ENCODE results near the gene NUSAP1. TPM values are rescaled to one million over a fixed set of nuclear protein-coding genes. Genes with fewer than 3 reads are reported as not detected.

Gene NUSAP1, protein sequence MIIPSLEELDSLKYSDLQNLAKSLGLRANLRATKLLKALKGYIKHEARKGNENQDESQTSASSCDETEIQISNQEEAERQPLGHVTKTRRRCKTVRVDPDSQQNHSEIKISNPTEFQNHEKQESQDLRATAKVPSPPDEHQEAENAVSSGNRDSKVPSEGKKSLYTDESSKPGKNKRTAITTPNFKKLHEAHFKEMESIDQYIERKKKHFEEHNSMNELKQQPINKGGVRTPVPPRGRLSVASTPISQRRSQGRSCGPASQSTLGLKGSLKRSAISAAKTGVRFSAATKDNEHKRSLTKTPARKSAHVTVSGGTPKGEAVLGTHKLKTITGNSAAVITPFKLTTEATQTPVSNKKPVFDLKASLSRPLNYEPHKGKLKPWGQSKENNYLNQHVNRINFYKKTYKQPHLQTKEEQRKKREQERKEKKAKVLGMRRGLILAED
- total RNA-seq: 60.8 and 86.1 TPM in 2 replicates

DNA sequence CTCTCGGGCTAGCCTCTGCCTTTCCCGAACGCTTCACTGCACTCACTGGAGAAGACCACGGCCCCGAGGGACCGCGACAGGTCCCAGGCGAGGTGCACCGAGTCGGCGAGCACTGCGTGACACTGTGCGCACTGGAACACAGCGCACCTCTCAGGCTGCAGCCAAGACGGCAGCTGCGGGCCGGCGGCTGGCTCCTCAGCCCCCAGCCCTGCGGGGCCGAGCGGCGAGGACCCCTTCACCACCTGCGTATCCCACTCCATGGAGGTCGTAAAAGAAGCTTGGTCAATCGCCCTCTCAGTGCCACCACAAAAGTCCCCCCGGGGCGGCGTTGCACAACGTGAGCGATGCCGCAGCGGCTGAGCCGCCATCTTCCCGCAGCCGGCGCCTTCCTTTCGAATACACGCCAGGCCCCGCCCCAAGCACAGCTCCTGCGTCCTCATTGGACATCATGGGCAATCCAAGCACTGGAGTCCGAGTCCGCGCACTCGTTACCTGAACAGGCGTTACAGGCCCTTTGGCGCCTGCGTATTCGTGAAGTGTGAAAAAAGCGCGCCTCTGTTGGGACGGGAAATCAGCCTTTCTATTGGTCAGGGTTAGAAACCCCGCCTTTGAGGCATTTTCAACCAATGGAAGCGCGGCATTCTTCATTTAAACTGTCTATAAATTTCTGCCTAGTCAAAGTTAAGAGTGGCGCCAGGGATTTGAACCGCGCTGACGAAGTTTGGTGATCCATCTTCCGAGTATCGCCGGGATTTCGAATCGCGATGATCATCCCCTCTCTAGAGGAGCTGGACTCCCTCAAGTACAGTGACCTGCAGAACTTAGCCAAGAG, at the start of gene NUSAP1, which contains the start of gene OIP5:
Gene NUSAP1, plus strand, starts transcription at position 688 of the 832 bp plus-strand sequence. Its CDS starts 77 bp downstream, at position 765.
Gene OIP5, minus strand, starts transcription at position 398 of the 832 bp plus-strand sequence. Its CDS starts 30 bp downstream, at position 368.

DNA sequence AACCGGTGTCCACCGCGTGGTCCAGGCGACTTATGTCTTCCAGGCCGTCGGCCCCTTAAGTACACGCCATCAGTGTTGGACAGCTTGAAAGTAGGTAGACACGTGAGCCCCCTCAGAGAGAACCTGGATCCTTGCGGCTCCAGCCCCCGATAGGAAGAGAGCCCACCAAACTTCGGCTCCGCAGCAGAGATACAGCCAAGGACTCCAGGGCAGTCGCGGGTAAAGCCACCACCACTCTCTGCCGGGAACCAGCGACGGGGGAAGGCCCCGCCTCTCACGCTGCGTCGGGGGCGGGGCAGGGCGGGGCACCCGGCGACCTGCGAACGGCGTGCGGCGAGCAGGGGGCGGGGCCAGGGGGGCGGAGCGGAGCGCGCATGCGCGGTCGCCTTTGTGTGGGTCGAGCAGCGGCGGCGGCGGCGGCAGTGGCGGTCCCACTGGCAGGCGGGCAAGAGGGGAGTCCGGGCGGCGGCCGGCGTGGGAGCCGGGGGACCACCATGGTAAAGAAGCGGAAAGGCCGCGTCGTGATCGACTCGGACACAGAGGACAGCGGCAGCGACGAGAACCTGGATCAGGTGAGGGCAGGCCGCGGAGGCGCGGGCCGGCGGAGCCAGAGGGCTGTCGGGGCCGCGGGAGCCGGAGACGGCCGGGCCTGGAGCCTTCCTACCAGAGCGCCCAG, 84.2 kb downstream of the NUSAP1 start, which contains the start of gene RTF1:
Gene RTF1, plus strand, starts transcription at position 354 of the 676 bp plus-strand sequence. Its CDS starts 21 bp downstream, at position 375.

Other genes with a start within 250 kb of the NUSAP1 start
- 12.7 and 18.3 TPM in 2 replicates for gene INO80, start 216.6 kb upstream of the NUSAP1 start, total RNA-seq
- gene EXD1, start 102.1 kb upstream of the NUSAP1 start, total RNA-seq: not detected in 2 replicates
- 145 and 162 TPM in 2 replicates for gene CHP1, start 101.6 kb upstream of the NUSAP1 start, total RNA-seq
- 15.2 and 23.1 TPM in 2 replicates for gene OIP5, start 290 bp upstream of the NUSAP1 start, total RNA-seq
- gene NDUFAF1, start 69.6 kb downstream of the NUSAP1 start, total RNA-seq: 36.3 and 40.4 TPM in 2 replicates
- 13.5 and 14.4 TPM in 2 replicates for gene RTF1, start 84.2 kb downstream of the NUSAP1 start, total RNA-seq
- 37.2 and 50.7 TPM in 2 replicates for gene ITPKA, start 161.0 kb downstream of the NUSAP1 start, total RNA-seq
- gene LTK, start 180.9 kb downstream of the NUSAP1 start, total RNA-seq: 0.29 and 1.2 TPM in 2 replicates
- 21.6 and 29.1 TPM in 2 replicates for gene RPAP1, start 211.4 kb downstream of the NUSAP1 start, total RNA-seq
- 12.6 and 12.7 TPM in 2 replicates for gene TYRO3, start 226.3 kb downstream of the NUSAP1 start, total RNA-seq

Data from myometrial cell (primary cell).